Neuron (in vitro differentiated cells): Measurements from ENCODE around the gene SLC17A5.
A peak's percentile ranks its signal among the peaks of the same experiment; 100 is the strongest.

ENCODE experiments used
- H2AFZ ChIP-seq: one replicate; pipeline ENCODE4 v1.6.1; 2013; ENCODE audit warnings: low read depth, mild to moderate bottlenecking, inconsistent platforms, low read length, moderate library complexity
- H3K27me3 ChIP-seq: one replicate; pipeline ENCODE4 v1.6.1; 2013; ENCODE audit warnings: low read length; ENCODE audit not compliant: insufficient read depth
- H3K36me3 ChIP-seq: one replicate; pipeline ENCODE4 v1.6.1; 2013; ENCODE audit warnings: low read length; ENCODE audit not compliant: insufficient read depth
- H3K4me1 ChIP-seq: one replicate; pipeline ENCODE4 v1.6.1; 2013; ENCODE audit warnings: low read length; ENCODE audit not compliant: insufficient read depth
- H3K4me3 ChIP-seq: 2 replicates; pipeline ENCODE4 v1.5.1; 2013; ENCODE audit warnings: mild to moderate bottlenecking, low read length, moderate library complexity
- H3K9me3 ChIP-seq: one replicate; pipeline ENCODE4 v1.6.1; 2013; ENCODE audit warnings: low read length

The SLC17A5 gene

GRCh38 chr6:73652637-73653570 is 888 bp downstream of the SLC17A5 start:
- Histone ChIP-seq H3K36me3 (no peaks in the 10 kb centered on the region), H3K9me3 (no peaks in the 10 kb centered on the region), H3K4me3 (peak overlapping the region; percentile 92), H3K4me1 (peaks cover 5% of the 10 kb centered on the region), H3K27me3 (no peaks in the 10 kb centered on the region), H2AFZ (peak overlapping the region; percentile 77)

- Histone ChIP-seq H3K9me3 (no peaks in the 10 kb centered on the region), H2AFZ (no peak overlapping the region), H3K4me3 (no peak overlapping the region), H3K36me3 (no peaks in the 10 kb centered on the region), H3K4me1 (peaks cover 5% of the 10 kb centered on the region), H3K27me3 (no peaks in the 10 kb centered on the region)
Observed at GRCh38 chr6:73649783-73650182, 4.0 kb downstream of the SLC17A5 start.

- Histone ChIP-seq H3K4me1 (peaks cover 5% of the 10 kb centered on the region), H3K27me3 (no peaks in the 10 kb centered on the region), H3K36me3 (no peaks in the 10 kb centered on the region), H2AFZ (no peak overlapping the region), H3K9me3 (no peaks in the 10 kb centered on the region), H3K4me3 (no peak overlapping the region)
Observed at GRCh38 chr6:73648166-73648565, 5.6 kb downstream of the SLC17A5 start.

- H3K9me3 ChIP-seq, result no peaks in the 10 kb centered on the region
- H3K4me3 ChIP-seq, result no peak overlapping the region
- no peaks in the 10 kb centered on the region for H3K4me1 ChIP-seq
- H2AFZ ChIP-seq, result no peak overlapping the region
- H3K27me3 ChIP-seq, result no peaks in the 10 kb centered on the region
- H3K36me3 ChIP-seq, result no peaks in the 10 kb centered on the region
Observed at GRCh38 chr6:73644941-73645591, 8.7 kb downstream of the SLC17A5 start.

GRCh38 chr6:73644030-73644429 is 9.8 kb downstream of the SLC17A5 start:
- Histone ChIP-seq H3K4me1 (no peaks in the 10 kb centered on the region), H2AFZ (no peak overlapping the region), H3K4me3 (no peak overlapping the region), H3K9me3 (no peaks in the 10 kb centered on the region), H3K36me3 (no peaks in the 10 kb centered on the region), H3K27me3 (no peaks in the 10 kb centered on the region)

GRCh38 chr6:73642530-73642929 is 11.3 kb downstream of the SLC17A5 start:
- Histone ChIP-seq H3K27me3 (no peaks in the 10 kb centered on the region), H3K4me1 (no peaks in the 10 kb centered on the region), H2AFZ (no peak overlapping the region), H3K9me3 (no peaks in the 10 kb centered on the region), H3K36me3 (no peaks in the 10 kb centered on the region), H3K4me3 (no peak overlapping the region)

GRCh38 chr6:73640179-73640750 is 13.5 kb downstream of the SLC17A5 start:
- no peaks in the 10 kb centered on the region for H3K36me3 ChIP-seq
- no peaks in the 10 kb centered on the region for H3K27me3 ChIP-seq
- H3K9me3 ChIP-seq, result no peaks in the 10 kb centered on the region
- no peak overlapping the region for H3K4me3 ChIP-seq
- H2AFZ ChIP-seq, result no peak overlapping the region
- H3K4me1 ChIP-seq, result no peaks in the 10 kb centered on the region

GRCh38 chr6:73639040-73639439 is 14.8 kb downstream of the SLC17A5 start:
- Histone ChIP-seq H3K9me3 (no peaks in the 10 kb centered on the region), H3K27me3 (no peaks in the 10 kb centered on the region), H2AFZ (no peak overlapping the region), H3K4me3 (no peak overlapping the region), H3K36me3 (no peaks in the 10 kb centered on the region), H3K4me1 (no peaks in the 10 kb centered on the region)

- Histone ChIP-seq H3K27me3 (no peaks in the 10 kb centered on the region), H2AFZ (no peak overlapping the region), H3K4me1 (no peaks in the 10 kb centered on the region), H3K4me3 (no peak overlapping the region), H3K9me3 (no peaks in the 10 kb centered on the region), H3K36me3 (no peaks in the 10 kb centered on the region)
Observed at GRCh38 chr6:73637404-73637803, 16.4 kb downstream of the SLC17A5 start.

- Histone ChIP-seq H3K27me3 (no peaks in the 10 kb centered on the region), H3K9me3 (no peaks in the 10 kb centered on the region), H3K4me1 (no peaks in the 10 kb centered on the region), H3K36me3 (peaks cover 2% of the 10 kb centered on the region), H2AFZ (no peak overlapping the region), H3K4me3 (no peak overlapping the region)
Observed at GRCh38 chr6:73636048-73636447, 17.7 kb downstream of the SLC17A5 start.

- Histone ChIP-seq H3K27me3 (no peaks in the 10 kb centered on the region), H3K4me3 (no peak overlapping the region), H2AFZ (no peak overlapping the region), H3K4me1 (no peaks in the 10 kb centered on the region), H3K36me3 (peaks cover 5% of the 10 kb centered on the region), H3K9me3 (no peaks in the 10 kb centered on the region)
Observed at GRCh38 chr6:73632346-73632745, 21.4 kb downstream of the SLC17A5 start.

- Histone ChIP-seq H3K4me3 (no peak overlapping the region), H3K4me1 (no peaks in the 10 kb centered on the region), H2AFZ (no peak overlapping the region), H3K9me3 (no peaks in the 10 kb centered on the region), H3K36me3 (peaks cover 5% of the 10 kb centered on the region), H3K27me3 (no peaks in the 10 kb centered on the region)
Observed at GRCh38 chr6:73631849-73632248, 21.9 kb downstream of the SLC17A5 start.

GRCh38 chr6:73630401-73630800 is 23.4 kb downstream of the SLC17A5 start:
- Histone ChIP-seq H3K27me3 (no peaks in the 10 kb centered on the region), H3K4me1 (no peaks in the 10 kb centered on the region), H3K36me3 (peaks cover 5% of the 10 kb centered on the region)

More at GRCh38 chr6:73630401-73630800, 23.4 kb downstream of the SLC17A5 start:
- no peak overlapping the region for H3K4me3 ChIP-seq
- H2AFZ ChIP-seq, result no peak overlapping the region
- H3K9me3 ChIP-seq, result no peaks in the 10 kb centered on the region
